Prostate gland (tissue), 2 donors: ENCODE data around the gene RNF223. TPM values are rescaled to one million over a fixed set of nuclear protein-coding genes. Genes with fewer than 3 reads are reported as not detected.

Experiments
- DNase-seq: peaks from one replicate; pipeline ENCODE4 v3.0.0-alpha.2; 2019; ENCODE audit warnings: low spot score
- H3K27ac ChIP-seq, 2 donors: fragments of 200-600 bp; sonication (generic); 2 replicates each; pipeline ENCODE4 v1.5.1; 2017 to 2019
- H3K27me3 ChIP-seq: fragments of 200-600 bp; sonication (generic); replicated peaks from 2 replicates; pipeline ENCODE4 v1.5.1; 2019; ENCODE audit not compliant: insufficient read depth
- H3K36me3 ChIP-seq, 2 donors: fragments of 200-600 bp; sonication (generic); 1 replicate in 1 of 2; 2 replicates in 1 of 2; pipeline versions ENCODE4 v1.5.1 to v1.8.1; 2017 to 2019
- H3K4me1 ChIP-seq: fragments of 200-600 bp; sonication (generic); replicated peaks from 2 replicates; pipeline ENCODE4 v1.5.1; 2019
- H3K4me3 ChIP-seq, 2 donors: fragments of 200-600 bp; sonication (generic); 2 replicates each; pipeline ENCODE4 v1.5.1; 2017 to 2019
- H3K9me3 ChIP-seq: fragments of 200-600 bp; sonication (generic); 2 replicates; pipeline ENCODE4 v1.5.1; 2017
- POLR2A ChIP-seq: fragments of 450-650 bp; IDR thresholded peaks from one replicate; pipeline ENCODE4 v1.6.1; 2016; ENCODE audit warnings: antibody characterized with exemption, mild to moderate bottlenecking
- POLR2AphosphoS5 ChIP-seq: sonication (generic); formaldehyde crosslinking; IDR thresholded peaks from one replicate; pipeline ENCODE4 v1.6.1; 2017; ENCODE audit warnings: antibody characterized with exemption
- WGBS: methylation state at CpG from one replicate; pipeline ENCODE4 v1.1.5; 2018; 5-methylcytosine and 5-hydroxymethylcytosine counted together
- intact Hi-C: fragments of 100-400 bp; cut with DNase I; formaldehyde crosslinking; loops from one replicate; pipeline ENCODE4 v1.14.2; 2022
- total RNA-seq, 2 donors: library from RNA; depleted of rRNA; stranded (reverse); fragments of >200 nt; gene quantifications; one replicate each; pipeline ENCODE4 v1.1.0, GENCODE V29; 2016
- TF ChIP-seq, protein P1 (sequence below), 4 experiments: fragments of 200-600 bp in 2 of 4; fragments of 450-650 bp in 2 of 4; sonication (generic) in 2 of 4; IDR thresholded peaks; 1 replicate in 3 of 4; 2 replicates in 1 of 4; pipeline ENCODE4 v1.5.1; 2016 to 2019; ENCODE audit warnings: antibody characterized with exemption in 4 of 4, mild to moderate bottlenecking in 2 of 4, moderate library complexity in 2 of 4

The RNF223 gene
- total RNA-seq, 2 donors from 2014 or later, result 1.4 to 1.8 TPM

DNA sequence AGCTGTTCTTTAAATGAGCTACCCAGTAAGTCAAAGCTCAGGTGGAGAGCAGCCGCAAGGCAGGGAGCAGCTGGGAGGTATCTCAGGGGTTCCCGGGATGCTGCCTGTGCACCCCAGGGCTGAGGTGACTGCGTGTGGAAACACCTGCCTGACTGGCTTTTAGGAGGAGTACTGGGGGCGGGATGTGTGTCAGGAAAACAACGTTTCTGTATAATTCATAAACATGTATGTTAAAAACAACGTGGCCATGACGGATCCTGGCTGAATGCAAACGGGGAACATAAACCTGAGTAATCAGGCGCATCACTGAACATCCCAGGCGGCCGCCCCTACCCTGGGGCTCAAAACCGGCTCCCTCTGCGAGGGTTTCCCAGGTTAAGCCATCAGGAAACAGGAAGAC lies 40.3 kb upstream of the RNF223 start:
- TF ChIP-seq, protein P1, sequence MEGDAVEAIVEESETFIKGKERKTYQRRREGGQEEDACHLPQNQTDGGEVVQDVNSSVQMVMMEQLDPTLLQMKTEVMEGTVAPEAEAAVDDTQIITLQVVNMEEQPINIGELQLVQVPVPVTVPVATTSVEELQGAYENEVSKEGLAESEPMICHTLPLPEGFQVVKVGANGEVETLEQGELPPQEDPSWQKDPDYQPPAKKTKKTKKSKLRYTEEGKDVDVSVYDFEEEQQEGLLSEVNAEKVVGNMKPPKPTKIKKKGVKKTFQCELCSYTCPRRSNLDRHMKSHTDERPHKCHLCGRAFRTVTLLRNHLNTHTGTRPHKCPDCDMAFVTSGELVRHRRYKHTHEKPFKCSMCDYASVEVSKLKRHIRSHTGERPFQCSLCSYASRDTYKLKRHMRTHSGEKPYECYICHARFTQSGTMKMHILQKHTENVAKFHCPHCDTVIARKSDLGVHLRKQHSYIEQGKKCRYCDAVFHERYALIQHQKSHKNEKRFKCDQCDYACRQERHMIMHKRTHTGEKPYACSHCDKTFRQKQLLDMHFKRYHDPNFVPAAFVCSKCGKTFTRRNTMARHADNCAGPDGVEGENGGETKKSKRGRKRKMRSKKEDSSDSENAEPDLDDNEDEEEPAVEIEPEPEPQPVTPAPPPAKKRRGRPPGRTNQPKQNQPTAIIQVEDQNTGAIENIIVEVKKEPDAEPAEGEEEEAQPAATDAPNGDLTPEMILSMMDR (IDR thresholded peaks at IDR 0.05), result no peak
- TF ChIP-seq POLR2A, result no peak
- intact Hi-C loops, result no loop called here
- 91% methylated on average over 13 of the region's 13 CpGs for WGBS
- H3K27me3 ChIP-seq, result no peaks in the 10 kb centered on the region
- H3K9me3 ChIP-seq, result no peaks in the 10 kb centered on the region
- no peaks in the 10 kb centered on the region for H3K36me3 ChIP-seq
- H3K27ac ChIP-seq, result no peak overlapping the region
- no peak for DNase-seq
- H3K4me3 ChIP-seq, result no peak overlapping the region
- no peaks in the 10 kb centered on the region for H3K4me1 ChIP-seq

DNA sequence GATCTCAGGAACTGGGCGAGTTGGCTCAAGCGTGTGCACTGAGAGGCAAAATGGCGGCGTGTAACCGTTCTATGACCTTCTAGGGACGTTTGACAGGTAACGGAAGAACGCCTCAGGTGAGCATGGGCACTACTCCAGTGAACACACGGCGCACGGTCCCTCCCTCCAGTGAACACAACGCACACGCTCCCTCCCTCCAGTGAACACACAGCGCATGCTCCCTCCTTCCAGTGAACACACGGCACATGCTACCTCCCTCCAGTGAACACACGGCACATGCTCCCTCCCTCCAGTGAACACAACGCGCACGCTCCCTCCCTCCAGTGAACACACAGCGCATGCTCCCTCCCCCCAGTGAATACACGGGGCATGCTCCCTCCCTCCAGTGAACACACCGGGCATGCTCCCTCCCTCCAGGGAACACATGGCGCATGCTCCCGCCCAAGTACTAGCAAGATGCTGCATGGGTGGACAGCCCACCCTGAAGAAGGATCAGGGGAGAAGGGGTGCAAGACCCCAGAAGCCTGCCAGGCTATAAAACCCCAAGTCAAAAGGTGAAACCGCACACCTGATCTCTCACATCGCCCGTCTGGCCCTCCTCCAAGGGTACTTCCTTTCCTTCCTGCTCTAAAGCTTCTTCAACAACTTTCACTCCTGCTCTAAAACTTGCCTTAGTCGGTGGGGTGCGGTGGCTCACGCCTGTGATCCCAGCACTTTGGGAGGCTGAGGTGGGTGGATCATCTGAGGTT lies 38.3 kb upstream of the RNF223 start:
- Histone ChIP-seq H3K4me3 (no peak overlapping the region), H3K4me1 (no peaks in the 10 kb centered on the region), H3K27ac (no peak overlapping the region), H3K27me3 (no peaks in the 10 kb centered on the region), H3K9me3 (no peaks in the 10 kb centered on the region), H3K36me3 (no peaks in the 10 kb centered on the region)
- intact Hi-C loops, result no loop called here
- DNase-seq, result no peak
- no peak for TF ChIP-seq POLR2A
- TF ChIP-seq POLR2AphosphoS5, result no peak
- TF ChIP-seq, protein P1 (IDR thresholded peaks at IDR 0.05), result no peak
- WGBS, result 94% methylated on average over 29 of the region's 30 CpGs

DNA sequence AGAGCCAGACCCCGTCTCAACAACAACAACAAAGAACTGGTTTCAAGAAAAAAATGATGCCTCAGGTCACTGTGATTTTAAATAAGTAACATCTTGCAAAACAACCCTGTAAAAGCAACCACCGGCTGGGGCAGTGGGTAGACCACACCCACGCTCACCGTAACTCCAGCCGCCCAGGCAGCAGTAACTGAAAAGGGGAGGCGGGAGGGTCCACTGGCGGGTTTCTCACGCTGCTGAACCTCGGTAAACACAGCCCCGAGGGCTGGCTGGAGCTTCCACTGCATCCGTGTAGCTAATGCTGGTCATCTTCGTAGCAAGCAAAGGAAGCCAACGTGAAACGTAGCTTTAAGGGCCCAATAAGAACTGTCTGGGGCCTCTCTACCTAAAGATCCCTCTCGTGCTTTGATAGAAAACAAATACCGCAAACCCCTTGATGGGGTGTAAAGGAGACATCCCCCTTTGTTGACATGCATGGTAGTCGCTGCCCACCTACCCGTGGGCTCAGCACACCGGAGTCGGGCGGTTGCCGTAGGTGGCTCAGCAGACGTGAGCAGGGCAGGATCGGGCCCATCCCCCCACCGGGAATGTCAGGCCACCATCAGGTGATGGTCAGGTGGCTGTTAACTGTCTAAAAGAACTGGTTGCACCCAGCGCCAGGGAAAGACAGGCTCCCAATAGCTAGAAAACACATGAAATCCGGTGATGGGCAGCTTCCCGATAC lies 37.6 kb upstream of the RNF223 start:
- no peak overlapping the region for H3K4me3 ChIP-seq
- no peaks in the 10 kb centered on the region for H3K27me3 ChIP-seq
- DNase-seq, result no peak
- no peaks in the 10 kb centered on the region for H3K9me3 ChIP-seq
- TF ChIP-seq, protein P1 (IDR thresholded peaks at IDR 0.05), result no peak
- TF ChIP-seq POLR2A, result no peak
- no peak for TF ChIP-seq POLR2AphosphoS5
- no peak overlapping the region for H3K27ac ChIP-seq
- 87% methylated on average over 28 of the region's 28 CpGs for WGBS
- no peaks in the 10 kb centered on the region for H3K36me3 ChIP-seq
- no peaks in the 10 kb centered on the region for H3K4me1 ChIP-seq
- intact Hi-C loops, result no loop called here

DNA sequence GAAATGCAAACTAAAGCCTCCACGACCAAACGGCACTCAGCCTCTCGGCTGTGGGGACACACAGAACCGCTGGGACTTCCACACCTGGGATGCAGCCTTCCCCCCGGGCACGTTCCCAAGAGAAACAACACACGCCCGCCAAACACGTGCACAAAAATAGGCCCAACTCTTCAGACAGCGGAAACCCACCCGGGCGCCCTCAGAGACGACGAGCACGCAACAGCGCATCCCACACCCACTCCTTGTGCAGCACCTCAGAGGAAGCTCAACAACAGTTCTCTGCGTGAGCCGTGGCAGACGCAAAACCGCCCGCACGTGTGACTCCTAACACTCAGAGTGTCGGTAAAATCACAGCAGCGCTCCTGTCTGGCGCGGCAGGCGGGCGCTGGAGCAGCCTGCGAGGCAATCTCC lies 36.5 kb upstream of the RNF223 start:
- intact Hi-C loops, result no loop called here
- H3K27ac ChIP-seq, result no peak overlapping the region
- no peaks in the 10 kb centered on the region for H3K36me3 ChIP-seq
- no peak for TF ChIP-seq POLR2A
- no peak for TF ChIP-seq POLR2AphosphoS5
- TF ChIP-seq, protein P1 (IDR thresholded peaks at IDR 0.05), result no peak
- no peaks in the 10 kb centered on the region for H3K4me1 ChIP-seq
- H3K4me3 ChIP-seq, result no peak overlapping the region
- 91% methylated on average over 29 of the region's 29 CpGs for WGBS
- H3K9me3 ChIP-seq, result no peaks in the 10 kb centered on the region
- H3K27me3 ChIP-seq, result no peaks in the 10 kb centered on the region
- DNase-seq, result no peak

DNA sequence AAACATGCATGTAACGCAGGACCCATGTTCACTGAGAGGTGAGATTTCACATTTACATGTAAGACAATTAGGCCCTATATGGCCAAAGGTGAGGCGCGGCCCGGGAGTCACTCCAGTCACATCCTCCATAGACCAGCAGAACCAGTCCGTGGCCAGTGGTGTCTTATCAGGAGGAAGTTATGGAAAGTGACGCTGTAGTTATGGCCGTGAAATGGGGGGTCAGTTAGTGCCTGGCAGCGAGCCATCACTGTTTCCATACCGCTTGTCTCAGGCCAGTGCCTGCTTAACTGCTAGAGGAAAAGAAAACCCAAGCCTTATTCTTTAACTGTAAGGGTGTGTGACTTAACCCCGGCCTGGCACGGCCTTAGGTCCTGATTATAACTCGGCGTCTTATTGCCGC lies 35.6 kb upstream of the RNF223 start:
- no peak overlapping the region for H3K4me3 ChIP-seq
- H3K4me1 ChIP-seq, result no peaks in the 10 kb centered on the region
- TF ChIP-seq, protein P1 (IDR thresholded peaks at IDR 0.05), result no peak
- TF ChIP-seq POLR2A (no peak), POLR2AphosphoS5 (no peak)
- H3K27ac ChIP-seq, result no peak overlapping the region
- DNase-seq, result no peak
- WGBS, result 86% methylated on average over 14 of the region's 14 CpGs
- no peaks in the 10 kb centered on the region for H3K36me3 ChIP-seq
- intact Hi-C loops, result no loop called here
- no peaks in the 10 kb centered on the region for H3K9me3 ChIP-seq
- H3K27me3 ChIP-seq, result no peaks in the 10 kb centered on the region
